Upper lobe of left lung (tissue), 6 donors: ENCODE data around the gene KLC3. TPM values are rescaled to one million over a fixed set of nuclear protein-coding genes. Genes with fewer than 3 reads are reported as not detected.

Experiments used
- ATAC-seq, 2 donors: fragments of 200-7000 bp; cut with Tn5 transposase; one replicate each; pipeline ENCODE4 v1.9.1; 2022; ENCODE audit warnings: mild to moderate bottlenecking in 2 of 2, moderate library complexity in 2 of 2; ENCODE audit not compliant: low FRiP score in 2 of 2
- DNase-seq, 2 donors: peaks; one replicate each; pipeline ENCODE4 v3.0.0-alpha.2; 2019 to 2020
- H3K27ac ChIP-seq, 4 donors: fragments of 200-600 bp; sonication (generic); one replicate each; pipeline ENCODE4 v1.5.1; 2016 to 2019
- H3K27me3 ChIP-seq, 4 donors: fragments of 200-600 bp; sonication (generic); one replicate each; pipeline ENCODE4 v1.5.1; 2017 to 2019
- H3K36me3 ChIP-seq, 4 donors: fragments of 200-600 bp; sonication (generic); one replicate each; pipeline ENCODE4 v1.5.1; 2016 to 2019
- H3K4me1 ChIP-seq, 4 donors: fragments of 200-600 bp; sonication (generic); one replicate each; pipeline ENCODE4 v1.5.1; 2018 to 2019
- H3K4me3 ChIP-seq, 4 donors: fragments of 200-600 bp; sonication (generic); one replicate each; pipeline ENCODE4 v1.5.1; 2017 to 2019; ENCODE audit warnings: mild to moderate bottlenecking in 2 of 4, moderate library complexity in 1 of 4
- H3K9me3 ChIP-seq, 4 donors: fragments of 200-600 bp; sonication (generic); one replicate each; pipeline ENCODE4 v1.5.1; 2018 to 2019
- EP300 ChIP-seq, 4 donors: sonication (generic); formaldehyde crosslinking; IDR thresholded peaks; one replicate each; pipeline ENCODE4 v1.5.1; 2017; ENCODE audit warnings: antibody characterized with exemption in 4 of 4, control low read depth in 2 of 4
- POLR2A ChIP-seq, 4 donors: fragments of 450-650 bp; IDR thresholded peaks; one replicate each; pipeline ENCODE4 v1.5.1; 2016 to 2017; ENCODE audit warnings: antibody characterized with exemption in 4 of 4, mild to moderate bottlenecking in 2 of 4
- POLR2AphosphoS5 ChIP-seq, 2 donors: sonication (generic); formaldehyde crosslinking; IDR thresholded peaks; one replicate each; pipeline ENCODE4 v1.5.1; 2017; ENCODE audit warnings: antibody characterized with exemption in 2 of 2
- WGBS, 2 donors: methylation state at CpG; one replicate each; pipeline ENCODE4 v1.1.5; 2017 to 2018; 5-methylcytosine and 5-hydroxymethylcytosine counted together
- total RNA-seq, 6 donors: library from RNA; depleted of rRNA in 4 of 6; stranded (reverse); fragments of >200 nt in 4 of 6; gene quantifications; one replicate each; pipeline versions ENCODE4 v1.1.0 to v1.2.1, GENCODE V29; 2016 to 2021
- TF ChIP-seq, protein P1 (sequence below), 6 experiments: fragments of 450-650 bp in 4 of 6; fragments of 200-600 bp in 2 of 6; sonication (generic) in 2 of 6; IDR thresholded peaks; one replicate each; pipeline ENCODE4 v1.5.1; 2016 to 2019; ENCODE audit warnings: antibody characterized with exemption in 6 of 6
- donor health status: DM: no; HTN: no; CAD: no; lungs with moderate emphysema.
- donor health status: DM: no; HTN: yes; CAD: no; lungs with severe emphysema.

KLC3 gene
- total RNA-seq, 6 donors from 2014 or later, result 2.4 to 9.5 (median 3.9) TPM

DNA sequence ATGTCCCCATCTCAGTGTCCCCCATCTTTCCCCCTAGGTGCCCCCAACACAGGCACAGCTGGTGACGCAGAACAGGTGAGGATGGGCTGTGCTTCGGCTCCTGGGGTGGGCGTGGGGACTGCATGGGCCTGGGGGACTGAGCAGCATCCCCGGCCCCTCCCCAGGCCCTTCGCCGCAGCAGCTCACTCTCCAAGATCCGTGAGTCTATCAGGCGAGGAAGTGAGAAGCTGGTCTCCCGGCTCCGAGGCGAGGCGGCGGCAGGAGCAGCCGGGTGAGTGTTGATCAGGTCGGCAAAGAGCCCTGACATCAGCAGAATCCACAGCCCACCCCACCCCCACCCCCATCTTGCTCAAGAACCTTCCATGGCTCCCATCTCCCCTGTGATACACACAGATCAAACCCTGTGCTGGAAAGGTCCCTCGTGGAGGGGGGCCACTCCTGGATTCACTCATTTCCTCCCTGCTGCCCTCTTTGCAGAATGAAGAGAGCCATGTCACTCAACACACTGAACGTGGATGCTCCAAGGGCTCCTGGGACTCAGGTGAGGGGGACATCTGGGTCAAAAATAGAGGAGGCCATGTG, 10.0 kb downstream of the KLC3 start:
- WGBS, 2 donors, result 86 to 93% methylated on average over 16 to 17 of the region's 17 CpGs
- Histone ChIP-seq H3K27ac (no peak overlapping the region), H3K9me3 (no peaks in the 10 kb centered on the region), H3K36me3 (peaks cover 0 to 39% (median 23%) of the 10 kb centered on the region in 4 donors), H3K27me3 (peaks cover 0 to 5% (median 2%) of the 10 kb centered on the region in 4 donors), H3K4me3 (no peak overlapping the region), H3K4me1 (no peaks in the 10 kb centered on the region)
- no peak for DNase-seq
- TF ChIP-seq POLR2AphosphoS5 (IDR thresholded peaks at IDR 0.05) (no peak), POLR2A (IDR thresholded peaks at IDR 0.05) (no peak), EP300 (IDR thresholded peaks at IDR 0.05) (no peak)
- TF ChIP-seq, protein P1, sequence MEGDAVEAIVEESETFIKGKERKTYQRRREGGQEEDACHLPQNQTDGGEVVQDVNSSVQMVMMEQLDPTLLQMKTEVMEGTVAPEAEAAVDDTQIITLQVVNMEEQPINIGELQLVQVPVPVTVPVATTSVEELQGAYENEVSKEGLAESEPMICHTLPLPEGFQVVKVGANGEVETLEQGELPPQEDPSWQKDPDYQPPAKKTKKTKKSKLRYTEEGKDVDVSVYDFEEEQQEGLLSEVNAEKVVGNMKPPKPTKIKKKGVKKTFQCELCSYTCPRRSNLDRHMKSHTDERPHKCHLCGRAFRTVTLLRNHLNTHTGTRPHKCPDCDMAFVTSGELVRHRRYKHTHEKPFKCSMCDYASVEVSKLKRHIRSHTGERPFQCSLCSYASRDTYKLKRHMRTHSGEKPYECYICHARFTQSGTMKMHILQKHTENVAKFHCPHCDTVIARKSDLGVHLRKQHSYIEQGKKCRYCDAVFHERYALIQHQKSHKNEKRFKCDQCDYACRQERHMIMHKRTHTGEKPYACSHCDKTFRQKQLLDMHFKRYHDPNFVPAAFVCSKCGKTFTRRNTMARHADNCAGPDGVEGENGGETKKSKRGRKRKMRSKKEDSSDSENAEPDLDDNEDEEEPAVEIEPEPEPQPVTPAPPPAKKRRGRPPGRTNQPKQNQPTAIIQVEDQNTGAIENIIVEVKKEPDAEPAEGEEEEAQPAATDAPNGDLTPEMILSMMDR (IDR thresholded peaks at IDR 0.05), result no peak
- no peak for ATAC-seq

DNA sequence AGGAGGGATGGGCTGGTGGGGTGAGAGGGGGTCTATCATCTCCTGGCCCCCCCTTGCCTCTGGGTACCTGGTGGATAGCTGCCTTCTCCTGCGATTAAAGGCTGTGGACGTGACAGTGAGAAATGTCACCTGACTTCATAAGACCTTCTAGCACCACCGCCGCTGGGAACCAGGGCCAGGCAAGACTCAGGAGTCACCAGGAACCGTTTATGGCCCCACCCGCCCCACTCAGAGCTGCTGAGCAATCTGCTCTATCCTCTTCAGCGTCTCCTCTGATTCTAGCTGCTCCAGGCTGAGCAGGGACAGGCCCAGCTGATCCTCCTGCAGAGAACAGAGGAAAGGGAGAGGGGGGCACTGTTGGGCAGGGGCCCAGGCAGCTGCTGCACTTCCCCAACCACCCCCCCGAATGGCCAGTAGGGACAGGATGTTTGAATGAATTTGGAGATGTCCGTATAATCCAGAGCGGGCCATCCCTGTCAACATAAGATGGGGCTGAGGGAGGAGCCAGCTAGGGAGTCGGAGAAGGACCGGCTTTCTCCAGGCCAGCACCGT, 10.9 kb downstream of the KLC3 start:
- ATAC-seq, result no peak
- peaks cover 0 to 3% (median 0%) of the 10 kb centered on the region in 4 donors for H3K27me3 ChIP-seq
- DNase-seq, result no peak
- H3K4me3 ChIP-seq, result no peak overlapping the region
- peaks cover 0 to 41% (median 24%) of the 10 kb centered on the region in 4 donors for H3K36me3 ChIP-seq
- whole genome bisulfite sequencing, 2 donors, result 77 to 90% methylated on average over 5 to 13 of the region's 13 CpGs
- TF ChIP-seq POLR2A (IDR thresholded peaks at IDR 0.05) (no peak), EP300 (IDR thresholded peaks at IDR 0.05) (no peak), POLR2AphosphoS5 (IDR thresholded peaks at IDR 0.05) (no peak)
- TF ChIP-seq, protein P1 (IDR thresholded peaks at IDR 0.05), result no peak
- no peaks in the 10 kb centered on the region for H3K9me3 ChIP-seq
- H3K27ac ChIP-seq, result no peak overlapping the region
- no peaks in the 10 kb centered on the region for H3K4me1 ChIP-seq

DNA sequence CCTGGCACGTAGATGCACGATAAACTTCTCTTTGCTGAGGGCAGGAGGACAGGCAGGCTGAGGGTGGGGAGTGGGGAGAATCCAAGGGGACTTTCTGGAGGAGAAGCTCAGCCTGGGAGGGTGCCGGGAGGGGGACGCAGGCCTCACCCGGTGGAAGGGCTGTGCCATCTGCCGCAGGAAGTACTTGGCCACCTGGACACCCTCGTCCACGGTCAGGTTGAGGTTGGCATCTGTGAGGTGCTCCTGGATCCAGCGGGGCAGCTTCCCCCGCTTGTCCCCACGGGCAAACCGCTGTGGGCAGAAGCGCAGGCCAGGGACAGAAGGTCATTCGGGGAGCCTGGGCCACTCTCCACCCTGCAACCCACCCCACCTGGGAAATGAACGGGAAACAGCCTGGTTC, 11.5 kb downstream of the KLC3 start:
- DNase-seq (no peak), ATAC-seq (no peak)
- TF ChIP-seq POLR2A (IDR thresholded peaks at IDR 0.05) (no peak), POLR2AphosphoS5 (IDR thresholded peaks at IDR 0.05) (no peak), EP300 (IDR thresholded peaks at IDR 0.05) (no peak)
- TF ChIP-seq, protein P1 (IDR thresholded peaks at IDR 0.05), result no peak
- no peaks in the 10 kb centered on the region for H3K9me3 ChIP-seq
- no peaks in the 10 kb centered on the region for H3K27me3 ChIP-seq
- H3K36me3 ChIP-seq, result peaks cover 0 to 47% (median 27%) of the 10 kb centered on the region in 4 donors
- H3K4me1 ChIP-seq, result no peaks in the 10 kb centered on the region
- WGBS, 2 donors, result 90 to 91% methylated on average over 5 to 15 of the region's 15 CpGs
- no peak overlapping the region for H3K27ac ChIP-seq
- H3K4me3 ChIP-seq, result no peak overlapping the region

DNA sequence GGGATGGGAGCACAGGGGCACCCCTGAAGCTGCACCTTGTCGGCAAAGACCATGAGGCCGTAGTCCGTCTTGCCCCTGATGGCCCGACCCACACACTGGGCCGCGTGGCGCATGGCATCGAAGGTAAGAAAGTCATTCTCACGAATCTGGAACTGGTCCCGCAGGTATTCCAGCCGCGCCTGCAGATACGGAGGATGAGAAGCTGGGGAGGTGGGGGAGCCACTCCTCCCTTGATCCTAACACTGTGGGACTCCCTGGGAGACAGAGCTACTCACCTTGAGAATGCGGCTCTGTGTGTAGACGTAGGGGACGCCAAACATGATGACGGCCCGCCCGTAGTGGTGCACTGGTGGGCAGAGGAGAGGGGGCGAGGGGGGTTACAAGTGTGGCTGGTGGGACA, 11.9 kb downstream of the KLC3 start:
- TF ChIP-seq, protein P1 (IDR thresholded peaks at IDR 0.05), result no peak
- TF ChIP-seq POLR2A (IDR thresholded peaks at IDR 0.05) (no peak), POLR2AphosphoS5 (IDR thresholded peaks at IDR 0.05) (no peak), EP300 (IDR thresholded peaks at IDR 0.05) (no peak)
- ATAC-seq (no peak), DNase-seq (no peak)
- peaks cover 0 to 51% (median 29%) of the 10 kb centered on the region in 4 donors for H3K36me3 ChIP-seq
- H3K27ac ChIP-seq, result no peak overlapping the region
- H3K9me3 ChIP-seq, result no peaks in the 10 kb centered on the region
- WGBS, 2 donors, result 91 to 93% methylated on average over 12 to 20 of the region's 20 CpGs
- no peak overlapping the region for H3K4me3 ChIP-seq
- H3K27me3 ChIP-seq, result no peaks in the 10 kb centered on the region
- no peaks in the 10 kb centered on the region for H3K4me1 ChIP-seq
